ENCODE data around the gene MYLK3.

Gene MYLK3

GRCh38 chr16:46727184-46727583, 21.0 kb downstream of the MYLK3 start:
- DNase-seq = no peak

- no peak for DNase-seq
Observed at GRCh38 chr16:46721885-46722284, 26.3 kb downstream of the MYLK3 start.

GRCh38 chr16:46720619-46721018, 27.5 kb downstream of the MYLK3 start:
- DNase-seq = no peak

GRCh38 chr16:46719528-46719927, 28.6 kb downstream of the MYLK3 start:
- DNase-seq = no peak

- DNase-seq = no peak
Observed at GRCh38 chr16:46718214-46718613, 29.9 kb downstream of the MYLK3 start.

GRCh38 chr16:46717692-46718091, 30.5 kb downstream of the MYLK3 start:
- no peak for DNase-seq

GRCh38 chr16:46715769-46716305, 32.3 kb downstream of the MYLK3 start:
- no peak for DNase-seq

GRCh38 chr16:46714797-46715591, 33.1 kb downstream of the MYLK3 start:
- no peak for DNase-seq

GRCh38 chr16:46713634-46714033, 34.5 kb downstream of the MYLK3 start:
- no peak for DNase-seq

- no peak for DNase-seq
Observed at GRCh38 chr16:46712911-46713310, 35.2 kb downstream of the MYLK3 start.

GRCh38 chr16:46711106-46712058, 36.8 kb downstream of the MYLK3 start:
- DNase-seq = no peak

- DNase-seq = no peak
Observed at GRCh38 chr16:46709469-46710005, 38.6 kb downstream of the MYLK3 start.

- DNase-seq = no peak
Observed at GRCh38 chr16:46706642-46707041, 41.5 kb downstream of the MYLK3 start.

- DNase-seq = no peak
Observed at GRCh38 chr16:46702030-46702429, 46.1 kb downstream of the MYLK3 start.

GRCh38 chr16:46701615-46702014, 46.5 kb downstream of the MYLK3 start:
- no peak for DNase-seq

- no peak for DNase-seq
Observed at GRCh38 chr16:46700048-46700447, 48.1 kb downstream of the MYLK3 start.

GRCh38 chr16:46696957-46697356, 51.2 kb downstream of the MYLK3 start:
- no peak for DNase-seq

GRCh38 chr16:46695937-46696336, 52.2 kb downstream of the MYLK3 start:
- no peak for DNase-seq

- DNase-seq = no peak
Observed at GRCh38 chr16:46693598-46693997, 54.5 kb downstream of the MYLK3 start.

GRCh38 chr16:46691726-46692125, 56.4 kb downstream of the MYLK3 start:
- no peak for DNase-seq

GRCh38 chr16:46690281-46691178, 57.6 kb downstream of the MYLK3 start:
- no peak for DNase-seq

Measured in activated CD4-positive, alpha-beta T cell treated with anti-CD3 and anti-CD28 coated beads for 48 hours (primary cell).